Spinal cord (tissue), 10 donors: Measurements from ENCODE around the gene DPP6. TPM values are rescaled to one million over a fixed set of nuclear protein-coding genes. Genes with fewer than 3 reads are reported as not detected.

Experiments
- DNase-seq, 6 donors: peaks; one replicate each; pipeline versions ENCODE4 v3.0.0 to v3.0.0-alpha.2; 2013 to 2015; ENCODE audit warnings: low spot score in 6 of 6, low read depth in 4 of 6
- H3K27ac ChIP-seq: one replicate; pipeline ENCODE4 v1.5.1; 2013; ENCODE audit warnings: low read depth, low read length, control low read depth
- H3K27me3 ChIP-seq: one replicate; pipeline ENCODE4 v1.6.1; 2013; ENCODE audit warnings: low read length; ENCODE audit not compliant: control insufficient read depth, insufficient read depth
- H3K36me3 ChIP-seq: one replicate; pipeline ENCODE4 v1.6.1; 2013; ENCODE audit warnings: low read length; ENCODE audit not compliant: control insufficient read depth, insufficient read depth
- H3K4me1 ChIP-seq: one replicate; pipeline ENCODE4 v1.6.1; 2013; ENCODE audit warnings: low read length; ENCODE audit not compliant: control insufficient read depth, insufficient read depth
- H3K4me3 ChIP-seq: one replicate; pipeline ENCODE4 v1.5.1; 2013; ENCODE audit warnings: low read depth, low read length, control low read depth
- H3K9me3 ChIP-seq: one replicate; pipeline ENCODE4 v1.6.1; 2013; ENCODE audit warnings: low read length; ENCODE audit not compliant: control insufficient read depth, insufficient read depth
- WGBS: methylation state at CpG from one replicate; pipeline ENCODE4 v1.1.5; 2013; ENCODE audit warnings: missing lambda C conversion rate; ENCODE audit not compliant: insufficient coverage; 5-methylcytosine and 5-hydroxymethylcytosine counted together
- polyA plus RNA-seq, 2 donors: library from polyadenylated mRNA; unstranded; fragments of 120-200 nt; gene quantifications; one replicate each; pipeline ENCODE4 v1.2.1, GENCODE V29; 2013; ENCODE audit not compliant: insufficient read length in 2 of 2
- total RNA-seq, 2 donors: library from RNA; depleted of rRNA in 1 of 2; stranded (reverse); fragments of 120-200 nt in 1 of 2; fragments of >200 nt in 1 of 2; gene quantifications; one replicate each; pipeline versions ENCODE4 v1.2.3 to v1.2.4, GENCODE V29; 2013 to 2014
- donor health status: healthy.

The DPP6 gene
- total and polyA plus RNA-seq, 4 donors: 36.3 to 104 (median 78.5) TPM

- H3K36me3 ChIP-seq: peaks cover 72% of the 10 kb centered on the region
- no peaks in the 10 kb centered on the region for H3K9me3 ChIP-seq
- H3K4me3 ChIP-seq: no peak overlapping the region
- peaks cover 30% of the 10 kb centered on the region for H3K4me1 ChIP-seq
- 99% methylated on average over 8 of the region's 8 CpGs for WGBS
- DNase-seq: no peak
- H3K27me3 ChIP-seq: no peaks in the 10 kb centered on the region
- H3K27ac ChIP-seq: no peak overlapping the region
These were observed 830.8 kb downstream of the DPP6 start for GRCh38 chr7:154882931-154883474.

GRCh38 chr7:154884348-154884920, 832.2 kb downstream of the DPP6 start:
- H3K4me1 ChIP-seq: peaks cover 20% of the 10 kb centered on the region
- H3K27ac ChIP-seq: no peak overlapping the region
- H3K27me3 ChIP-seq: no peaks in the 10 kb centered on the region
- no peaks in the 10 kb centered on the region for H3K9me3 ChIP-seq
- no peak overlapping the region for H3K4me3 ChIP-seq
- DNase-seq: no peak
- 96% methylated on average over 7 of the region's 7 CpGs for WGBS
- peaks cover 69% of the 10 kb centered on the region for H3K36me3 ChIP-seq

GRCh38 chr7:154886591-154886990, 834.4 kb downstream of the DPP6 start:
- 86% methylated on average over 8 of the region's 9 CpGs for WGBS
- no peak overlapping the region for H3K27ac ChIP-seq
- DNase-seq: no peak
- no peaks in the 10 kb centered on the region for H3K9me3 ChIP-seq
- H3K4me1 ChIP-seq: peaks cover 3% of the 10 kb centered on the region
- no peaks in the 10 kb centered on the region for H3K27me3 ChIP-seq
- H3K4me3 ChIP-seq: no peak overlapping the region
- peaks cover 81% of the 10 kb centered on the region for H3K36me3 ChIP-seq

GRCh38 chr7:154888690-154889089, 836.5 kb downstream of the DPP6 start:
- Histone ChIP-seq H3K4me3 (no peak overlapping the region), H3K36me3 (peaks cover 82% of the 10 kb centered on the region), H3K9me3 (no peaks in the 10 kb centered on the region), H3K4me1 (no peaks in the 10 kb centered on the region), H3K27ac (no peak overlapping the region), H3K27me3 (no peaks in the 10 kb centered on the region)
- DNase-seq: no peak
- WGBS: no CpG with 5 or more reads among the region's 3 CpGs

GRCh38 chr7:154892459-154892858, 840.3 kb downstream of the DPP6 start:
- DNase-seq: no peak
- Histone ChIP-seq H3K27ac (no peak overlapping the region), H3K9me3 (no peaks in the 10 kb centered on the region), H3K36me3 (peaks cover 49% of the 10 kb centered on the region), H3K27me3 (no peaks in the 10 kb centered on the region), H3K4me1 (no peaks in the 10 kb centered on the region), H3K4me3 (no peak overlapping the region)
- 44% methylated on average over 28 of the region's 28 CpGs for WGBS

GRCh38 chr7:154896076-154896475, 843.9 kb downstream of the DPP6 start:
- Histone ChIP-seq H3K4me3 (no peak overlapping the region), H3K4me1 (no peaks in the 10 kb centered on the region), H3K27ac (no peak overlapping the region), H3K36me3 (peaks cover 24% of the 10 kb centered on the region), H3K9me3 (no peaks in the 10 kb centered on the region), H3K27me3 (no peaks in the 10 kb centered on the region)
- no peak for DNase-seq
- 66% methylated on average over 11 of the region's 11 CpGs for WGBS

GRCh38 chr7:154898973-154899855, 847.0 kb downstream of the DPP6 start:
- Histone ChIP-seq H3K27me3 (no peaks in the 10 kb centered on the region), H3K36me3 (peaks cover 3% of the 10 kb centered on the region), H3K27ac (no peak overlapping the region), H3K4me1 (peaks cover 3% of the 10 kb centered on the region), H3K4me3 (no peak overlapping the region), H3K9me3 (no peaks in the 10 kb centered on the region)
- WGBS: 91% methylated on average over 22 of the region's 24 CpGs
- no peak for DNase-seq

- 81% methylated on average over 4 of the region's 5 CpGs for WGBS
- DNase-seq: no peak
- Histone ChIP-seq H3K36me3 (peaks cover 3% of the 10 kb centered on the region), H3K27me3 (no peaks in the 10 kb centered on the region), H3K4me3 (no peak overlapping the region), H3K9me3 (no peaks in the 10 kb centered on the region), H3K4me1 (peaks cover 3% of the 10 kb centered on the region), H3K27ac (no peak overlapping the region)
These were observed 847.7 kb downstream of the DPP6 start for GRCh38 chr7:154899862-154900261.

- H3K9me3 ChIP-seq: no peaks in the 10 kb centered on the region
- H3K4me3 ChIP-seq: no peak overlapping the region
- H3K27me3 ChIP-seq: no peaks in the 10 kb centered on the region
- DNase-seq: no peak
- H3K4me1 ChIP-seq: peaks cover 5% of the 10 kb centered on the region
- no peak overlapping the region for H3K27ac ChIP-seq
- H3K36me3 ChIP-seq: no peaks in the 10 kb centered on the region
- WGBS: 53% methylated on average over 6 of the region's 6 CpGs
These were observed 850.4 kb downstream of the DPP6 start for GRCh38 chr7:154902600-154903082.
